Activated effector memory CD4-positive, alpha-beta T cell treated with anti-CD3 and anti-CD28 coated beads, Interleukin-2, amount 50 U/mL, for 16 hours (primary cell): ENCODE data around the gene C10orf95.
"Not testable (repeated sequence)": the region's sequence is repeated elsewhere in the genome, so short reads cannot be mapped to it uniquely, and the experiment has no call there.

Experiments used
- DNase-seq: peaks from one replicate; pipeline ENCODE4 v3.0.0-alpha.2; 2020

Gene C10orf95

GRCh38 chr10:102463983-102464382, 12.6 kb upstream of the C10orf95 start:
- no peak for DNase-seq

DNA sequence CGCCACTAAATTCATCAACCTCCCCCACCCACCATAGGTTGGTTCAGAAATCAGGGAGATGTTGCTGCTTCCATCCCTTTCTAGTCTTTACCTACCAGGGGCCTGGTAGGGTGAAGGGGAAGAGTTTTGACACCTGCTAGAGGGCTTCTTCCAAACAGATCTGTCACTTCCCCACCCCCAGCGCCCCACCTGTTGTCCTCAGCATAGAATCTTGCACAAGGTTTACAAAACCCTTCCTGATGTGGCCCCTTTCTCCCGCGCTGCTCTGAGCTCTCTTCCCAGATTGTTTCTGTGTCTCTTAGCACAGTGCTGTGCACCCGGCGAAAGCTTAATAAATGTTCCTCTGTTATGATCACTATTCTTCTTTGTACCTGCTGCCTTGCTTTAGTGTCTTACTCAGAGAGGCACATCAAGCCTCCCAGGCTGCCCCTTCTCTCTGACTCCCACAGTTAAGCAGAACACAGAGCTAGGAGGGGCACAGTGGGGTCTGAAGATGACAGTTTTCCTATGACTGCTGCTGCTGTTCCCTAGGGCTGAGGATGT, 11.2 kb upstream of the C10orf95 start:
- no peak for DNase-seq

DNA sequence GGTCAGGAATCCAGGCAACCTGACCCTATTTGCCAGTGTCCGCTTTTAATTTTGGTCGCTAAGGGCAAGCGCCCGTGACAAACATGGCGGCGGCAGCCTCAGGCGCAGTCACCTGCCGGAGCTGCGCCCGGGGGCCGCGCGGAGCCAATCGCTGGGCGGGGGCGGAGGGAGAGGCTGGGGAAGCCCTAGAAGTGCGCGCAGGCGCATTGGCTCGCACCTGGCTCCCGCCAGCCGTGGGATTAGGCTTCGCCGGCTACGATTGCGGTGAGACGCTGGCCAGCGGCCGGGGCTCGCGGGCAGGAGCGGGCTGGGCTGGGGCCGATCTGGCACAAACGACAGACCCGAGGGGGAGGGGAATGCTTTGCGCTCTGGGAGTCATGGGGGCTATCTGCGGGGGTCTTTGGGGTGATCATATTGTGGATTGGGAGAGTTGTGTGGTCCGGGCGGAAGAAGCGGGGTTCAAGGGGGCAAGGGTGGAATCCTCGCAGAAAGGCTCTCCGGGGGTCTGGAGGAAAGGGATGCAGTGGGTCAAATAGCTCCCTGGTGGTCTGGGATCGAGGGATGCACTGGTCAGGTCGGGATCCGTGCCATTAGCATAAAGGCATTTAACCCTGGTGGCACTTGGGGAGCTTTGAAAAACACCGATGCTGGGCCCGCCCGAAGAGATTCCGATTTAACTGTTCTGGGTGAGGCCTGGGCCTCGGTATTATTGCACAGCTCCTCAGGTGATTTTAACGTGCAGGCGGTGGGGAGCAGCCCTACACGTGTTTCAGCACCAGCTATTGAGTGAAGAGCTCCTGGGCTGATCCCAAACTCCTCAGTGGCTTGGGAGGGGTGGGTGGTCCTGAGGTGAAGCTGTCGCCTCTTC, 10.1 kb upstream of the C10orf95 start:
- peak; percentile 98 for DNase-seq

GRCh38 chr10:102460836-102461186, 9.5 kb upstream of the C10orf95 start:
- no peak for DNase-seq

- no peak for DNase-seq
Observed at GRCh38 chr10:102458656-102459055, 7.3 kb upstream of the C10orf95 start.

DNA sequence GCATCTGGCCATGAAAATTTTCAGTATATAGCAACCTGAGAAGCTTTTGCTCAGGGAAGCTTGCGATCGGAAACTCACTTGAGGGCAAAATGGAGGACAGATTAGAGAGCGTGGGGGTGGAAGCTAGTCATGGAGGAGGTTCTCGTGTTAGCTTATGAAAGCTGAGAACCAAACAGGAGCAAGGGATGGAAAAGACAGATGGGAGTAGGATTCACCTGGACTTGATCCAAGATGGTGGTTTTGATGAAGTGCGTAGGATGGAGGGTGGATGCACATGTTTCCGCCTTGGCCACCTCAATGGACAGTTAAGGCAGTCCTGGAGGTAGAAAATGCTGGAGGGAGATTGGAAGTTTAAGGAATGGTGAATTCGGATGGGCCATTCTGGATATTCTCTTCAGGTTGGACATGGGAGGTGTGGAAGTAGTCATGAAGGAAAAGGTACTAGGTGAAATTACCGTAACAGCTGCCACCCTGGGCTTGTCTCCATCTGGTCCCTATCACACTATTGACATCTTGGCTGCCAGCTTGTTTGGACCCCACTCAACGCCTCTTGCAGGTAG, 6.3 kb upstream of the C10orf95 start:
- DNase-seq: no peak

GRCh38 chr10:102455893-102456471, 4.6 kb upstream of the C10orf95 start:
- no peak for DNase-seq

DNA sequence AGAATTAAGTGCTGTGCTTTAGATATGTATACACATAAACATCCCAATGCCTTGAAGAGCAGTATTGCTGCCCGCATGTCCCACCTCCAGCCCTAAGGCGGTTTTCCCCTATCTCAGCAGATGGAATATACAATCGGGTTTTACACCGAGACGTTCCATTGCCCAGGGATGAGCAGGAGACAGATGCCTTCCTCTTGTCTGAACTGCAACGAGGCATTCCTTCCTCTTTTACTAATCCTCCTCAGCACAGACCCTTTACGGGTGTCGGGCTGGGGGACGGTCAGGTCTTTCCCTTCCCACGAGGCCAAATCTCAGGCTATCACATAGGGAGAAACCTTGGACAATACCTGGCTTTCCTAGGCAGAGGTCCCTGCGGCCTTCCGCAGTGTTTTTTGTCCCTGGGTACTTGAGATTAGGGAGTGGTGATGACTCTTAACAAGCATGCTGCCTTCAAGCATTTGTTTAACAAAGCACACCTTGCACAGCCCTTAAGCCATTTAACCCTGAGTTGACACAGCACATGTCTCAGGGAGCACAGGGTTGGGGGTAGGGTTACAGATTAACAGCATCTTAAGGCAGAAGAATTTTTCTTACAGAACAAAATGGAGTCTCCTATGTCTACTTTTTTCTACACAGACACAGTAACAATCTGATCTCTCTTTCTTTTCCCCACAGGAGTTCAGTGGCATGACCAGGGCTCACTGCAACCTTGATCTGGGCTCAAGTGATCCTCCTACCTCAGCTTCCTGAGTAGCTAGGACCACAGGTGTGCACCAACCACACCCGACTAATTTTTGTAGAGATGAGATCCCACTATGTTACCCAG, 3.5 kb upstream of the C10orf95 start:
- not testable (repeated sequence) for DNase-seq

- no peak for DNase-seq
Observed at GRCh38 chr10:102453502-102453901, 2.2 kb upstream of the C10orf95 start.

DNA sequence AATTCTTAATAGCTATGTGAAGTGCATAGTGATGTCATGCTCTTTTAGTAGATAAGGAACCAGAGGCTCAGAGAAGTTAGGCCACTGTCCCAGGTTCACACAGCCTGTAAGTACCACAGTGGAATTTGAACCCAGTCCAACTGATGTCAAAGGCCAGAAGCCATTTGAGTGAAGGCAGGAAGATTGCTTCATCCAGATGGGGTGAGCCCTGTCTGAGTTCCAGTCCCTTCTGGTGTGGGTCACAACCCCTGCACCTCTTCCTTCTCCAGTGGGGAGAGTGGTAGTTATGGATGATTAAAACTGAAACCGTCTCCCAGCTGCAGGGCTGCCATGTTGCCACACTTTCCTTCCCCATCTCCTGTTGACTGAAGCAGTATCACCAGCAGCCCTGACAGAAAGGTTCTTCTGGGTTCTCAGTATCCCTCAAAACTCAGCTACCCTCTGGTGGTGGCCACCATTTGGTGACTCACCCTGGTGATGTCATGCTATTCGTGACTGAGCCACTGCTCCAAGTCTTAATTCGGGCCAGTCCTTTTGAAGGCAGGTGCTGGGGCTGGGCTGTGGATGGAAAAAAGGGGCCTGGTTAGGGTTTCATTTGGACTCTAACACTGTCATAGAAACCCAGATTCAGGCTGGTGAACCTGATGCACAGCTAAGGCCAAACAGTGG, 1.5 kb upstream of the C10orf95 start:
- peak; percentile 86 for DNase-seq

DNA sequence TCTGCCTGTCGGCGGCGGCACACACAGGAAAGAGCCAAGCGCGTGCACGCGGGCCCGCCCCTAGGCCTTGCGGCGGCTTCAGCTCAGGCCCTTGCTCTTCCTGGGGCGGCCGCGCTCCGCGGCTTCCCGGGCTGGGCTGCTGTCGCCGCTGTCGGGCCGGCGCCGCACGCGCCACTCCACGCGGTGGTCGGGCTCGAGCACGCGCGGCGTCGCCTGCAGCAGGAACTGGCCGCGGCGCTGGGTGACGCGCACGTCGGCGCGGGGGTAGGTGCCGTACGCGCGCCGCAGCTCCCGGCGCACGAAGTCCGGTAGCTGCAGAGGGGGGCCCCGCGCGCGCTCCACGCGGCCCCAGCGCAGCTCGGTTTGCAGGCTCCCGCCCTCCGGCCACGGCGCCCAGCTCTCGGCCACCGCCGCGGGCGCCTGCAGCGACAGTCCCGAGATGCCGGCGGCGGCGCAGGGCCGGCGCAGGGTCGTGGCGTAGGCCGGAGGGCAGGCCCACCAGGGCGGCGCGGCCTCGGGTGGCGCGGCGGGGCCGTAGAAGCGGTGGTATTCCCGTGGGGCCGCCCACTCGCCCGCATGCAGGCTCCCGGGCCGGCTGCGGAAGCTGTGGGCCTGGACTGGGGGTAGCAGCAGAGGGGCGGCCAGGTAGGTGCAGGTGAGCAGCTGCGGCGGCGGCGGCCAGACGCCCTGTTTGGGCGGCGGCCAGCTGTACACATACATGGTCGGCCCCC, 804 bp downstream of the C10orf95 start:
- DNase-seq: peak; percentile 94

DNA sequence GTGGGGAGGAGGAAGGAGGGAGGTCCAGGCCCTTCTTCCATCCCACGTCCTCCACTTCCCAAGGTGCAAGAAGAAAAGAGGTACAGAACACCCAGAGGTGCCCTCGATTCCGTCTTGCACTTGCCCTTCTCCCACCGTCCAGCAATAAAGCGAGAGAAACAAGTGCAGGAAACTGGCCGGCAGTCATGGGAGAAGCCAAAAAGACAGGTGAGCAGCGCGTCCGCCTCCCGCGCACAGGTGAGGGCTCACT, 1.3 kb downstream of the C10orf95 start:
- DNase-seq: no peak

DNA sequence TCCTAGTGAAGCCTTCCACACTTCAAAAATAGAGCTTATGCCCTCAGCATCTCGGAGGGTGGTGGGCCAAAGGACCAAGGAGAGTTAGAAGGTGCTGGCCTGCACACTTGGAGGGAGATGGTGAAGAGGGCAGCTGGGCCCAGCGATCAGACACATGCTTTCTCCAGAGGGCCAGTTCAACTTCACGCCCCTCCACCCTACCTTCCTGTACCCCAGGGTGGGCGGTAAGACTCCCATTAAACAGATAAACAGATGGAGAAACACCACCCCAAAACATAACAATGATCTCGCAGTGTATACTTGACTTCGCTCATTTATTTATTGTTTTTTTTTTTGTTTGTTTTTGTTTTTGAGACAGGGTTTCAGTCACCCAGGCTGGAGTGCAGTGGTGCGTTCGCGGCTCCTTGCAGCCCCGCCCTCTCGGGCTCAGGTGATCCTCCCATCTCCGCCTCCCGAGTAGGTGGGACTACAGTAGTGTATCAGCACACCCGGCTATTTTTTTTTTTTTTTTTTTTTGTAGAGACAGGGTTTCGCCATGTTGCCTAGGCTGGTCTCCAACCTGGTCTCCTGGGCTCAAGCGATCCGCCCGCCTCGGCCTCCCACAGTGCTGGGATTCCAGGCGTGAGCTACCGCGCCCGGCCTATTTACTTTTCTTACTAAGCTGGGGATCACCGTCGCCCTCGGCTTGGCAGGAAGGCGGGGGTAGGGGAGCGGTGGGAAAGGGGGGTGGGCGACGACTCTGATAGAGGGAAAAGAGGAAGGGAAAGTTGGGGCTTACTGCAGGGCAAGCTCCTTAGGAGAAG, 1.8 kb downstream of the C10orf95 start:
- DNase-seq: peak; percentile 94

- no peak for DNase-seq
Observed at GRCh38 chr10:102444851-102445250, 6.5 kb downstream of the C10orf95 start.

- no peak for DNase-seq
Observed at GRCh38 chr10:102438374-102438773, 13.0 kb downstream of the C10orf95 start.

- DNase-seq: no peak
Observed at GRCh38 chr10:102437515-102437914, 13.8 kb downstream of the C10orf95 start.

GRCh38 chr10:102436312-102436711, 15.0 kb downstream of the C10orf95 start:
- DNase-seq: no peak

DNA sequence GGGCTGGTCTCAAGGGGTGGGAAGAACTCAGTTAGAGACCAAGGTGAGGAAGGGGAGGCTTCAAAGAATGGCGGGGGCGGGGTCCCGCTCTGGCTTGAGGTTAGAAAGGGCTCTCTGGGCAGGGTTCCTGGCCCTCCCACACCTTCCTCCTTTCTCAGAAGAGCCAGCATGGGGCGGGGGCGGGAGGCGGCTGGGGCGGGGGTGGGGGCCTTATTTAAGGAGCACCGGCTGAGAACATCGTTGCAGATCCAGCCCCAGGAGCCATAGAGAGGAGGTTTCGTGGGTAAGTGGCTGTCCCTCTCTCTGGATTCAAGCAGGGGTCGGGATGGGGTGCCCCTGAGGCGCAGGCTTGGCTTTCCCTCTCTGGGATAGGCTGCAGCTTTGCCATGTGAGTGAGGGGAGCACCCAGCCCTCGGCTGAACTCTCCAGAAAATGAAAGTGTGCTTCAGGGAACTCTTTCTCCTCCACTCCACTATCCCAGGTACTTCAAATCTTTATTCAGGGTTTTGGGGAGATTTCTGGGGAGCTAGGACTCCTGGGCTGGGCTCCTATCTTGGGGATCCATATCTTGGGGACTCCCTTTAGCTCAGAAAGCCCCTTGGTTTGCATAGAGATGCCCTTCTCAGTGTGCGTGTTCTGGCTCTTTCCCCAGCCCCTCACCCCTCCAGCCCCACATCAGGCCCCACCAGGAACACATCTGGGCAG, 15.7 kb downstream of the C10orf95 start:
- DNase-seq: peak; percentile 77

GRCh38 chr10:102435133-102435497, 16.2 kb downstream of the C10orf95 start:
- no peak for DNase-seq

GRCh38 chr10:102434394-102435132, 16.8 kb downstream of the C10orf95 start:
- no peak for DNase-seq
